SK-N-SH (cell line): ENCODE results near the gene NOTUM.

Experiments
- EP300 ChIP-seq, 2 experiments: IDR thresholded peaks; 2 replicates each; pipeline versions ENCODE4 v1.4.0 to v1.6.1; 2012; ENCODE audit warnings: borderline replicate concordance in 1 of 2, low read depth in 1 of 2, low read length in 1 of 2
- TEAD4 ChIP-seq: IDR thresholded peaks from 2 replicates; pipeline ENCODE4 v1.4.0; 2012; ENCODE audit warnings: mild to moderate bottlenecking, borderline replicate concordance; ENCODE audit not compliant: insufficient read depth

GRCh38 chr17:81939218-81939617 is 21.8 kb downstream of the NOTUM start:
- TF ChIP-seq EP300 (IDR thresholded peaks at IDR 0.05; ENCODE audit: borderline replicate concordance in 1 of 2, low read depth in 1 of 2, low read length in 1 of 2) (no peak), TEAD4 (no peak)
